H54 (cell line): ENCODE measurements around the gene GLRX2.
"Not testable (repeated sequence)": the region's sequence is repeated elsewhere in the genome, so short reads cannot be mapped to it uniquely, and the experiment has no call there.

Experiments
- DNase-seq: peaks from one replicate; pipeline ENCODE4 v3.0.0; 2011; ENCODE audit warnings: low spot score, mixed read lengths; ENCODE audit not compliant: insufficient read length
- FAIRE-seq: peaks from 3 replicates; lab custom pipeline; 2011; peaks lifted over from hg19 to GRCh38; lab: Jason Lieb, UNC
- POLR2A ChIP-seq: IDR thresholded peaks from 2 replicates; pipeline ENCODE4 v1.6.1; 2011; ENCODE audit warnings: low read depth, mild to moderate bottlenecking, low read length

Gene GLRX2

DNA sequence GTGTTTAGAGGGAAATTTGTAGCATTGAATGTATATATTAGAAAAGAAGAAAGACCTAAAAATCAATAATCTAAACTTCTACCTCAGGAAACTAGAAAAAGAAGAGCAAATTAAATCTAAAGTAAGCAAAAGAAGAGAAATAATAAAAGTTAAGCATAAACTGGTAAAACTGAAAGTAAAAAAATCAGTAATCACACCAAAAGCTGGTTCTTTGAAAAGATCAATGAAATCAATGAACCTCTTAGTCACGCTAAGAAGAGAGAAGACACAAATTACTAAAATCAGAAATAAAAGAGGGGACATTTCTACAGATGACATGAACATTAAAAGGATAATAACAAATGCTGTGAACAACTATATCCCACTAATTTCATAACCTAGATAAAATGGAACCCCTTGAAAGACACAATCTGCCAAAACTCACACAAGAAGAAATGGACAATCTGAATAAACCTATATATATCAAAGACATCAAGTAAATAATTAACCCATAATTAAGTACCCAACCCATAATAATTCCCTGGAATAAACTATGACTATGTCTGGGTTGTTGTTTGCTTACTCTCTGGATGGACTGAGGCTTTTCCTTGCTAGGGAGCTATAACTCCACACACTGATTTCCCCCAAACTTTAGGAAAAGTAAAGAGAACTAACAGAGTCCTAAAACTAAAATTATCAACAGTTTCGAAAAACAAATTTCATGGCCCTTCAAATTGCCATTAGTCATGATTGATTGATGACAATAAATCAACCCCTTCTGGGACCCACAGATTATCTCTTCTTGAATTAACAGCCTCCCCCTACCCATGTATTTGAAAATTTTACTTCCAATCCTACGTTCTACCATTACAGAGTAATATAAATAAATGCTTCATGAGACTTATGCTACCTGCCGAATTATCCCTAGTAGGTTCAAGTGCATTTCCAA is 13.9 kb upstream of the GLRX2 start:
- FAIRE-seq (no peak), DNase-seq (no peak)
- TF ChIP-seq POLR2A = no peak

DNA sequence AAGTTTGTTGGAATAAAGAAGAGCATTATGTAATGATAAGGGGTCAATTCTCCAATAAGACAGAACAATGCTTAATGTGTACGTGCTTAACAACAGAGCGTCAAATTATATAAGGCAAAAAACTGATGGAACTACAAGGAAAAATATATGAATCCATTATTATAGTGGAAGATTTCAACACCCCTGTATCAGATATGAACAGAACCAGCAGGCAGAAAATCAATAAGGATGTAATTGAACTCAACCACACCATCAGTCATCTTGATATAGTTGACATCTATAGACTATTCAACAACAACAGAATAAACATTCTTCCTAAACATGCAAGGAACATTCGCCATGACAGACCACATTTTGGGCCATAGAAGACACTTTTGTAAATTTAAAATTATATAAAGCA is 13.0 kb upstream of the GLRX2 start:
- no peak for FAIRE-seq
- TF ChIP-seq POLR2A = no peak
- DNase-seq = no peak

DNA sequence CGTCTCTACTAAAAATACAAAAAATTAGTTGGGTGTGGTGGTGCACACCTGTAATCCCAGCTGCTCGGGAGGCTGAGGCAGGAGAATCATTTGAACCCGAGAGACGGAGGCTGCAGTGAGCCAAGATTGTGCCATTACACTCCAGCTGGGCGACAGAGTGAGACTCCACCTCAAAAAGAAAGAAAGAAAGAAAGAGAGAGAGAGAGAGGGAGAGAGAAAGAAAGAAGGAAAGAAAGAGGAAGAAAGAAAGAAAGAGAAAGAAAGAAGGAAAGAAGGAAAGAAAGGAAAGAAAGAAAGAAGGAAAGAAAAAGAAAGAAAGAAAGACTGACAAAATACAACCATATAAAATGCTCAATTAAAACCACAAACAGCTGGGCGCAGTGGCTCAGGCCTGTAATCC is 12.0 kb upstream of the GLRX2 start:
- not testable (repeated sequence) for FAIRE-seq, DNase-seq

DNA sequence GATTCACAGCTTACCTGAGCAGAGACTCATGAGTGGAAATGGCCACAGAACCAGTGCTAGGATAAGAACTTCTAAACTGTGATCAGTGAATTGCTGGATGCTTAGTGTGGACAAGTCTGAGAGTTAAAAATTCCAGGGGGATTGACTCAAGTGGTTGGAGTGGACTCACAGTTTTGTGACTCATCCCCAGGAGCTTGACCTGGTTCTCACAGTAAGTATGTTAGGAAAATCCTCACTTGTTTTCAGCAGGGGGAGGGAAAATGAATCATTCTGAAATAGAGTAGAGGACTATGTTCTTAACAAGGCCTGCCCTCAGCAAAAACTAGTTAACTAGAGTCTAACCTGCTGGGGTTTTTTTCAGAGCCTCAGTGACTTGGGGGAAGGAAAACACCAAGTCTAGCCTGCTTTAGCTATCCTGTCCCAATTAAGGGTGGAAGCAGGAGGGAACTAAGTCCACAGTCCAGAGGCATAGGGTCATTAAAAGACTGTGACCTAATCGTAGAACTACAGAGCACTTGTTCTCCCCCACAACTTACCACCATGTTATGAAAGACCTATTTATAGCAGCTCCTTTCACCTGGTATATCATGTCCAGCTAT is 10.5 kb upstream of the GLRX2 start:
- TF ChIP-seq POLR2A = no peak
- DNase-seq (peak; percentile 47), FAIRE-seq (peak; percentile 98)

DNA sequence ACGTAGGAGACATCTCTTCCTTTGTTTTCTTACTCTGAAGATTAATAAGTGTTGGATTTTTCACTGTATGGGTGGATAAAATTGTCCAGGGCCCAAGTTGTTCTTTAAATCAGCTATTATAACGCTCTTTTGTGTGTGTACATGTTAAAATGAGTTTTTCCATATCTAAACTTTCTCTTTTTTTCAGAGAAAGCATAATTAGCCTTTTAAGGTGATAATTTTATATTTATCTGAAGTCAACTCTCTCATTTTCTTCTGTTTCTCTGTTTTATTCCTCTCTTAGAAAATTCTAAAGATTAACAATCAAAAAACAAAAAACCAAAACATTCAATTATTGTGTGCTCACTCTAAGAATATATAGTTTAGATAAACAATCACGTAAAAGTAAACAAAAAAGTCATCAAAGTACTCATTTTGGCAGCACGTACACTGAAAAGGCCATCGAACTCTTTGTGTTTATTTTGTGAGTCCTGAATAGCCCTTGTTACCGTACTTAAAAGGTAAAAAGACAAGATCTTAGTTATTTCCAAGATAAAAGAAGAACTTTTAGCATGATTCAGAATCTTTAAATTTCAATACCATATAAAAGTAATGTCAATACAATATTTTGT is 9.4 kb upstream of the GLRX2 start:
- DNase-seq (no peak), FAIRE-seq (no peak)
- TF ChIP-seq POLR2A = no peak

DNA sequence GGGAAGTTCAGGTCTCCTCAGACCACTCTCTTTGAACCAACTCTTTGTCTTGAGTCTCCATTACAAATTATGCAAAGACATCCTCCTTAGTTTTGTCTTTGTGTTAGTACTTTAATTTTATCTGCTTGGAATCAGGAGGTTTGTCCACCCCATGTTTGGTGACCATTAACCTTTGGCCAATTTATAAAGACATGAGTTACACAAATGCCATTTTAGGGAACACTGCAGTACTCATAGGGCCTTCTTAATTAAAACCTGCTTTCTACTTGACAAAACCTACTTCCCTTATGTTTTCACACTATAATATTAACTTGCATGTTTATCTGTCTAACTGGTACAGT is 8.7 kb upstream of the GLRX2 start:
- DNase-seq = no peak
- TF ChIP-seq POLR2A = no peak
- FAIRE-seq = no peak

DNA sequence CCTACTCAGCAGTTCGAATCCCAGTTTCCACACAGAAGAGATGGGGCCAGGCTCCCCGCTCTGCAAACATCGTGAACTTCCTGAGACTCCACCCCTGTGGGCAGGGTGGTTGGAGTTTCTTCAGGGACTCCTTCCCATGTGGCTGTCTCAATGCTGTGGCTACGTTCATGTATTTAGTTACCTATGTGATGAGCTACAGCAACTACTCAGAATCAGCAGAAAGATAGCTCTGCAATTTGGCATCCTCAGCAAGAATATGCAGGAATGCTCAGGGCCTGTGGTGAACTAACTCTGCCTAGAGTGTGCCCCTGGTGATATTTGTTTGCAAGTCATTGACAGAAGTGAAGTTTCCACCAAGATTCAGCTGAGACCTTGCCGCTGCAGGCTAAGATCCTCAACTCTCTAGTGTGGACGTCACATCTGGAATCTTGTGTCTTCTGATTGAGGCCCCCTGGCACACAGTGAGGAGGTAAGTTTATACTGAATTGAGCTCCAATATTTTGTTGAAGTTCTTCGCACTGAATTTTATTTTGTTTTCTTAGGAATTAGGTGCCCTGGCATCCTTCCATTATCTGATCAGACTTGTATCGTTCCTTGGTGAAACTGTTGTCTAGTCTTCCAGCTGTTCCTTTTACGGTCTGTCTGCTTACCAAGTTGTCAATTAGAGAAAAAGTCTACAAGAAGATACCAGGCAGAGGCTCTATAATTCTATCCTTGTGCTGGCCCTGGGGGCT is 8.2 kb upstream of the GLRX2 start:
- DNase-seq (no peak), FAIRE-seq (no peak)
- no peak for TF ChIP-seq POLR2A

DNA sequence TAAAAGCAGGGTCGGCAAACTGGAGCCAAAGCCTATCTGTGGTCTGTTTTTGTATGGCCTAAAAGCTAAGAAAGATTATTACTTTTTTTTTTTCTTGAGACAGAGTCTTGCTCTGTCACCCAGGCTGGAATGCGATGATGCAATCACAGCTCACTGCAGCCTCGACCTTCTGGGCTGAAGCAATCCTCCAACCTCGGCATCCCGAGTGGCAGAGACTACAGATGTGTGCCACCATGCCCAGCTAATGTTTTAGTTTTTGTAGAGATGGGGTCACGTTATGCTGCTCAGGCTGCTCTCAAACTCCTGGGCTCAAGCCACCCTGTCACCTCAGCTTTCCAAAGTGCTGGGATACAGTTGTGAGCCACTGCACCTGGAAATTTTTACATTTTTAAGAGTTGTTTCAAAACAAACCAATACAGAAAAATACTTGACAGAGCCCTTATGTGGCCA is 6.5 kb upstream of the GLRX2 start:
- DNase-seq (no peak), FAIRE-seq (peak; percentile 45)
- TF ChIP-seq POLR2A = no peak

DNA sequence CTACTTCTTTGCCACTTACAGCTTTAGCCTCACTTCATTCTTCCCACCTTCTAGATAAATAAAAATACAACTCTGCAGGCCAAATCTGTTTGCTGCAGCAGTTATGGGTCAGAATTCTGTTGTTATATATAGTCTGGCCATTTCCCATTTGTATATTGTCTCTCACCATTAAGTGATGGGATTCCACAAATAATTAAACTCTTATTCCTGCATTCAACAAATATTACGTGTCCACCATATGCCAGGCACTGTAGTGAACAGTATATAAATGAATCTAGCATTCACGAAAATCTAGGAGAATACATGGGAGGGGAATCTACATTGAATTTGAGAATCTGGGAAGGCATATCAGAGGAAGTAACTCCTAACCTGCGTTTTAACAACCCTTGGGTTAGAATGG is 5.7 kb upstream of the GLRX2 start:
- DNase-seq = no peak
- no peak for FAIRE-seq
- no peak for TF ChIP-seq POLR2A

DNA sequence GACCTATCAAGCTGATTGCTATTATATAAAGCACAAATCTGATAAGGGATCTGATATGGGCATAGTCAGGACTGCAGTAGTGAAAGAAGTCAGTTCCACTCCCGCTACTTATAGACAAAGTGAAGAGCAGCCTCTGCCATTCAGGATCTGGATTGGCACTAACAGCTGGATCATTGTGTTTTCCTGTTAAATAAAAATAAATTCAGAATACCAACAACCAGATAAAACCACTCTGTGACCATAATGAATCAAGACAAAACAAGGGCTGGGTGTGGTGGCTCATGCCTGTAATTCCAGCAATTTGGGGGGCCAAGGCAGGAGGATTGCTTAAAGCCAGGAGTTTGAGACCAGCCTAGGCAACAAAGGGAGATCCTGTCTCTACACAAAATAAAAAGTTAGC is 5.0 kb upstream of the GLRX2 start:
- TF ChIP-seq POLR2A = no peak
- no peak for FAIRE-seq
- DNase-seq = no peak

DNA sequence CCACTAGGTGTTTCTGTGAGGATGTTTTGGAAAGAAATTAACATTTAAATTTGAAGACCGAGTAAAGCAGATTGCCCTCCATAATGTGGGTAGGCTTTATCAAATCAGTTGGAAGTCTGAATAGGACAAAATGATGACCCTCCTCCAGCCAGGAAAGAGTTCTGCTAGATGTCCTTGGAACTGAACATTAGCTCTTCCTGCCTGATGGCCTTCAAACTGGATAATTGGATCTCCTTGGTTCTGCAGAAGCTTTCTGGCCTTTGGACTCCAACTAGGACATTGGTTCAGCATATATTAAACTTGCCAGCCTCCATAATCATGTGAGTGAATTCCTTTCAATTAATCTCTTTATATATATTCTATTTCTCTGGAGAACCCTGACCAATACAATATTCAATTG is 4.4 kb upstream of the GLRX2 start:
- no peak for TF ChIP-seq POLR2A
- no peak for FAIRE-seq
- DNase-seq = no peak

DNA sequence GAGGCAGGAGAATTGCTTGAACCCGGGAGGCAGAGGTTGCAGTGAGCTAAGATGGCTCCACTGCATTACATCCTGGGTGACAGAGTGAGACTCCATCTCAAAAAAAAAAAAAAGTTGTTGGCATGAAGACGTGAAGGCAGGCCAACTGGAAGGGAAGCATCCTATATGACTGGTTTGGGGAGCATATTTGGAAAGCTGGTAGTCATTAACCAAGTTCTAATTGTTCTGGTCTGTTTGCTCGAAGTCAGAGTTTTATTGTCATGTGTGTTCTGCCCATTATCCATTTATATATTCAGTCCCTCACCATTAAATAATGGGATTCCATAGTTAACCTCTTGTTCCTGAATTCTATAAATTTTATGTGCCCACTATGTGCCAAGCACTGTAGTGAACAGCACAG is 3.3 kb upstream of the GLRX2 start:
- DNase-seq = no peak
- no peak for FAIRE-seq
- no peak for TF ChIP-seq POLR2A

DNA sequence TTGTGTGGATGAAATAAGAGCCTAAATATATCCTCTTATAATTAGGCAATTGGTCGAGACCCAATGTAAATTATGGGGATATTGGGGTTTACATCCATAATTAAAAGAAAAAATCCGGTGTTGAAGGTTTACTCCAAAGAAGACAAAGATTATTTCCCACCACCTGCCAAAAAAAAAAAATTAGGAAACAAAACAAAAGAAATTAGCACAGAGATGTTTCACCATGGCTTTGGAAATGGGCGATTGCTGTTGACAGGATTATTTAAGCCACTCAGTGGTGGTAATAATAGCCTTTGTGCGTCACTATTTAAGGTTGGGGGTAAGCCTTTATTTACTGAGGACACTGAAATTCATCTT is 585 bp upstream of the GLRX2 start:
- no peak for TF ChIP-seq POLR2A
- DNase-seq = no peak
- FAIRE-seq = no peak

DNA sequence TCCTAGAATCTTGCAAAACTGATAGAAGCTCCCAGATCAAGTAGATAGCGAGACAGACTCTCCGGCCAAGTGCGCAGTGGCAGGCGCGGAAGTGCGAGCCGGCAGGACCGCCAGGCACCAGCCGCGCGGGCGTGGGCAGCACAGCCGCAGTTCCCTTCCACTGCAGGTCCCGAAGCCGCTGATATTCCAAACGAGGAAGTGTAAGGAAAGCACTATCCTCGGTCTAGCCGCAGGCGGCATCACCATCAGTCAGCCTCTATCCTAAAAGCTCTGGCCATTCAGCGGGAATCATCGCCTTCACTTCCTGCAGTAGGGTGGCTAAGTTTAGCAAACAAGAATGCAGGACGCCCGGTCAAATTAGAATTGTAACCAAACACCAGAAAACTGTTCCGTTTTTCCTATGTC is 710 bp downstream of the GLRX2 start:
- no peak; the same call in 1 of the 2 replicates for TF ChIP-seq POLR2A
- FAIRE-seq (no peak), DNase-seq (peak; percentile 26)
